ENCODE results near the gene PDAP1.
"Not testable (repeated sequence)": the region's sequence is repeated elsewhere in the genome, so short reads cannot be mapped to it uniquely, and the experiment has no call there.

PDAP1 gene

GRCh38 chr7:99374111-99375064 lies 34.0 kb downstream of the PDAP1 start, which contains the start of gene ARPC1B:
Gene ARPC1B (plus strand): TSS chr7:99374730. CDS start chr7:99385715, 10,985 bp downstream.
- DNase-seq, result peak; percentile 35 to 65

GRCh38 chr7:99373091-99374066 lies 35.0 kb downstream of the PDAP1 start:
- DNase-seq, result no peak

- DNase-seq, result no peak
Measured at GRCh38 chr7:99372275-99373090, 35.9 kb downstream of the PDAP1 start.

GRCh38 chr7:99371376-99371920 lies 36.9 kb downstream of the PDAP1 start:
- DNase-seq, result no peak

GRCh38 chr7:99369767-99370391 lies 38.5 kb downstream of the PDAP1 start:
- no peak for DNase-seq

GRCh38 chr7:99368750-99369389 lies 39.5 kb downstream of the PDAP1 start:
- no peak for DNase-seq

GRCh38 chr7:99366646-99367045 lies 41.8 kb downstream of the PDAP1 start:
- DNase-seq, result no peak

GRCh38 chr7:99365318-99366141 lies 42.9 kb downstream of the PDAP1 start:
- DNase-seq, result no peak

- DNase-seq, result no peak
Measured at GRCh38 chr7:99363286-99363685, 45.1 kb downstream of the PDAP1 start.

GRCh38 chr7:99362801-99363200 lies 45.6 kb downstream of the PDAP1 start:
- no peak for DNase-seq

GRCh38 chr7:99359465-99360154 lies 48.8 kb downstream of the PDAP1 start:
- DNase-seq, result no peak

- DNase-seq, result not testable (repeated sequence)
Measured at GRCh38 chr7:99358521-99358920, 49.9 kb downstream of the PDAP1 start.

GRCh38 chr7:99357701-99358490 lies 50.5 kb downstream of the PDAP1 start:
- no peak for DNase-seq

- DNase-seq, result no peak
Measured at GRCh38 chr7:99355098-99355497, 53.3 kb downstream of the PDAP1 start.

- no peak for DNase-seq
Measured at GRCh38 chr7:99352247-99352646, 56.1 kb downstream of the PDAP1 start.

GRCh38 chr7:99350641-99351040 lies 57.8 kb downstream of the PDAP1 start:
- not testable (repeated sequence) for DNase-seq
